Neural cell (in vitro differentiated cells): ENCODE measurements around the gene CHP2.

ENCODE experiments used
- RAD21 ChIP-seq: fragments of 450-650 bp; conservative IDR thresholded peaks from 2 replicates; pipeline ENCODE4 v1.6.1; 2014; ENCODE audit warnings: antibody characterized with exemption, mild to moderate bottlenecking, moderate library complexity
- TAF1 ChIP-seq: IDR thresholded peaks from 2 replicates; pipeline ENCODE4 v1.6.1; 2012; ENCODE audit warnings: low read depth
- TF ChIP-seq, protein P1 (sequence below): fragments of 450-650 bp; IDR thresholded peaks from 2 replicates; pipeline ENCODE4 v1.5.1; 2014; ENCODE audit warnings: antibody characterized with exemption, mild to moderate bottlenecking, moderate library complexity; ENCODE audit not compliant: poor library complexity, severe bottlenecking

GRCh38 chr16:23807028-23807427 lies 52.2 kb downstream of the CHP2 start:
- TF ChIP-seq, protein P1, sequence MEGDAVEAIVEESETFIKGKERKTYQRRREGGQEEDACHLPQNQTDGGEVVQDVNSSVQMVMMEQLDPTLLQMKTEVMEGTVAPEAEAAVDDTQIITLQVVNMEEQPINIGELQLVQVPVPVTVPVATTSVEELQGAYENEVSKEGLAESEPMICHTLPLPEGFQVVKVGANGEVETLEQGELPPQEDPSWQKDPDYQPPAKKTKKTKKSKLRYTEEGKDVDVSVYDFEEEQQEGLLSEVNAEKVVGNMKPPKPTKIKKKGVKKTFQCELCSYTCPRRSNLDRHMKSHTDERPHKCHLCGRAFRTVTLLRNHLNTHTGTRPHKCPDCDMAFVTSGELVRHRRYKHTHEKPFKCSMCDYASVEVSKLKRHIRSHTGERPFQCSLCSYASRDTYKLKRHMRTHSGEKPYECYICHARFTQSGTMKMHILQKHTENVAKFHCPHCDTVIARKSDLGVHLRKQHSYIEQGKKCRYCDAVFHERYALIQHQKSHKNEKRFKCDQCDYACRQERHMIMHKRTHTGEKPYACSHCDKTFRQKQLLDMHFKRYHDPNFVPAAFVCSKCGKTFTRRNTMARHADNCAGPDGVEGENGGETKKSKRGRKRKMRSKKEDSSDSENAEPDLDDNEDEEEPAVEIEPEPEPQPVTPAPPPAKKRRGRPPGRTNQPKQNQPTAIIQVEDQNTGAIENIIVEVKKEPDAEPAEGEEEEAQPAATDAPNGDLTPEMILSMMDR: no peak
- TF ChIP-seq TAF1 (no peak), RAD21 (no peak)
